GM12892 (cell line): ENCODE results near the gene PTGER3.

ENCODE experiments used
- POLR2A ChIP-seq: IDR thresholded peaks from 2 replicates; pipeline ENCODE4 v1.6.1; 2011; ENCODE audit warnings: low read depth, low read length, control low read depth
- POLR2AphosphoS5 ChIP-seq: IDR thresholded peaks from 2 replicates; pipeline ENCODE4 v1.6.1; 2011; ENCODE audit warnings: low read depth, low read length, control low read depth
- TAF1 ChIP-seq: IDR thresholded peaks from 2 replicates; pipeline ENCODE4 v1.6.1; 2011; ENCODE audit warnings: low read depth, mild to moderate bottlenecking, control low read depth, low read length, borderline replicate concordance

GRCh38 chr1:71037066-71037465 is 10.6 kb downstream of the PTGER3 start:
- TF ChIP-seq POLR2A (no peak), POLR2AphosphoS5 (no peak), TAF1 (no peak)
